RPMI8226 (cell line): ENCODE measurements around the gene CA7.
A peak's percentile ranks its signal among the peaks of the same experiment; 100 is the strongest.

Source experiments
- DNase-seq: peaks from one replicate; pipeline ENCODE4 v3.0.0-alpha.2; 2015

The CA7 gene

GRCh38 chr16:66844342-66845079 is at the start of gene CA7:
Gene CA7, plus strand, starts transcription at chr16:66844414. Its CDS starts 74 bp downstream, at chr16:66844488.
- no peak for DNase-seq

- no peak for DNase-seq
Observed at GRCh38 chr16:66798161-66798560, 46.1 kb upstream of the CA7 start.

GRCh38 chr16:66800856-66801255 is 43.4 kb upstream of the CA7 start:
- no peak for DNase-seq

GRCh38 chr16:66801320-66802105 is 42.7 kb upstream of the CA7 start, which contains the start of gene TERB1:
Gene TERB1, minus strand, starts transcription at chr16:66801584. Its CDS starts 4,786 bp downstream, at chr16:66796798.
- DNase-seq: no peak

- no peak for DNase-seq
Observed at GRCh38 chr16:66802159-66802558, 42.1 kb upstream of the CA7 start.

GRCh38 chr16:66809765-66810164 is 34.4 kb upstream of the CA7 start:
- no peak for DNase-seq

- no peak for DNase-seq
Observed at GRCh38 chr16:66810391-66810790, 33.8 kb upstream of the CA7 start.

GRCh38 chr16:66811043-66811442 is 33.2 kb upstream of the CA7 start:
- no peak for DNase-seq

- no peak for DNase-seq
Observed at GRCh38 chr16:66814734-66815133, 29.5 kb upstream of the CA7 start.

GRCh38 chr16:66824006-66824405 is 20.2 kb upstream of the CA7 start:
- no peak for DNase-seq

- peak; percentile 96 for DNase-seq
Observed at GRCh38 chr16:66830422-66831404, 13.5 kb upstream of the CA7 start, which contains the start of gene NAE1. Gene NAE1, minus strand, starts transcription at chr16:66830976. Its CDS starts 77 bp downstream, at chr16:66830899.

GRCh38 chr16:66832190-66832589 is 12.0 kb upstream of the CA7 start:
- DNase-seq: no peak

GRCh38 chr16:66832661-66833305 is 11.4 kb upstream of the CA7 start:
- DNase-seq: no peak

- no peak for DNase-seq
Observed at GRCh38 chr16:66834746-66835145, 9.5 kb upstream of the CA7 start.

- DNase-seq: peak; percentile 28
Observed at GRCh38 chr16:66840883-66841282, 3.3 kb upstream of the CA7 start.

- no peak for DNase-seq
Observed at GRCh38 chr16:66841366-66841765, 2.8 kb upstream of the CA7 start.

- no peak for DNase-seq
Observed at GRCh38 chr16:66842765-66843164, 1.4 kb upstream of the CA7 start.

GRCh38 chr16:66843191-66843590 is 1.0 kb upstream of the CA7 start:
- DNase-seq: no peak

GRCh38 chr16:66844009-66844341 is 239 bp upstream of the CA7 start:
- no peak for DNase-seq

- no peak for DNase-seq
Observed at GRCh38 chr16:66845080-66845410, 831 bp downstream of the CA7 start.

- DNase-seq: no peak
Observed at GRCh38 chr16:66845791-66846221, 1.6 kb downstream of the CA7 start.

- DNase-seq: no peak
Observed at GRCh38 chr16:66846266-66846665, 2.1 kb downstream of the CA7 start.

- DNase-seq: no peak
Observed at GRCh38 chr16:66846831-66847230, 2.6 kb downstream of the CA7 start.
